ENCODE results near the gene FHL3. TPM values are rescaled to one million over a fixed set of nuclear protein-coding genes. Genes with fewer than 3 reads are reported as not detected.

The FHL3 gene, protein sequence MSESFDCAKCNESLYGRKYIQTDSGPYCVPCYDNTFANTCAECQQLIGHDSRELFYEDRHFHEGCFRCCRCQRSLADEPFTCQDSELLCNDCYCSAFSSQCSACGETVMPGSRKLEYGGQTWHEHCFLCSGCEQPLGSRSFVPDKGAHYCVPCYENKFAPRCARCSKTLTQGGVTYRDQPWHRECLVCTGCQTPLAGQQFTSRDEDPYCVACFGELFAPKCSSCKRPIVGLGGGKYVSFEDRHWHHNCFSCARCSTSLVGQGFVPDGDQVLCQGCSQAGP
- total RNA-seq: 13.6 TPM
- long read RNA-seq, partial matches to known transcripts: 0 of 6 reads
- long read RNA-seq, other reads (novel, unspliced or antisense): 3 of 6 reads

DNA sequence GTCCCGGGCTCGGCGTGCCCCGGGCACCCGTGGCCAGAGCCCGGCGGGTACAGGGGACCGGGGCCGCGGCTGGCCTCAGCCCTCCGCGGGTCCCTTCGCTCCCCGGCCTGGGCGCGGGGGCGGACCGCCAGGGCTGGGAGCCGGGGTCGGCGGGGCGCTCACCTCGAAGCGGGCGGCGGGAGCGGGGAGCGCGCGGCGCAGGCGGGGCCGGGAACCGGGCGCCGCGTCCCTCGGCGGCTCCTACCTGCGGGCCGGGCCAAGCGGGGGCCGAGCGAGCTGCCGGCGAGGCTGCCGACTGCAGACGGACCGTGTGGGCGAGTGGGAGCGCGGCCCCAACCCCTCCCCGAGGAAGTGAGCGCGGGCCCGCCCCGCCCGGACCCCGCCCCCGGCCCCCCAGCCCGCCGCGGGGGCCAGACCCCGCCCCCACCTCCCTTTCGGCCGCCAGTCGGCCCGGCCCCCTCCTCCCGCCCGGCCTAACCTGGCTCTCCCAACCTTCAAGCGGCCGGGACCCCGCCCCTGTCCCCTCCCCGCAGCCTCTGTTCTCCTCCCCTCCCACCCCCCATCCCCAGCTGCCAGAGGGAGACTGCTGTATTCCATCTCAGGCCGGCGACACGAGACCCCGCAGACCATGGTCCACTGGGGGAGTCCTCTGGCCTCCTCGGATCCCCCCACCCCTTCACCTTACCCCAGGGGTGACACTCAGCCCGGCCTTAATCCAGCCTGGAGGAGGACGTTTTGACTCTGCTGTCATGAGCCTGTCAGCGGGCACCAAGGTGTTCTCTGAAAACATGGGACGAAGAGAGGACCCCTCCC lies at the start of gene FHL3:
Gene FHL3 (minus strand): TSS at position 320 of the 813 bp plus-strand sequence. CDS start 6,102 bp downstream, outside the sequence.
- peak; percentile 89 for DNase-seq (ENCODE audit: low spot score)

DNA sequence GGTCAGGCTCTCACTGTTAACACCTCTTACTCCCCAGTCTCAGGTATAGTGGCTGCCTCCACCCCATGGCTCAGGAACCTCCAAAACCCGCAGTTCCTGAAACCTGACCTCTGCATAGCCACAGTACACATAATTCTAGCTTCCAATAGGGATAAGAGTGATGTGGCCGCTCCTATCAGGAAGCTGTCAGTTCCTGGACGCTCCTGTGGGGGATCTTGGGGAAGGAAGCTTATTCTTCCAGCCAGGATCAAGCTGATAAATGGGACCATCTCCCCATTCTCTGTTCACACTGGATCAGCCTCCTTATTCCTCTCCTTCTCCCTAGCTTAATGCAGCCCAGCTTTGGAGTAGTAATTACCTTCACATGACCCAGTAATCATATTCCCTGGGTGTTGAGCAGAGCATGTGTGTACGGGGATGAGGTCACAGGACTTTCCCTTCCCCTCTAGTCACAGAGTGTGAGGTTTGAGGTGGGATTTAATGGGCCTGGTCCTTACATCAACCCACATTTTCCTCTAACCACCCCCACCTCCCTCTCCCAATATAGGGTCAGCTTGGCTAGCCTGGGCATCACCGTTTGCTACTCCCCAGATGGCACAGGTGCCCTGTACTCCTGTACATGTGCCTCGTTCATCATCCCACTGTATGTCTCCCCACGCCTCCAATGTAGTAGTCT lies 48.2 kb upstream of the FHL3 start:
- no peak for DNase-seq (ENCODE audit: low spot score)

DNA sequence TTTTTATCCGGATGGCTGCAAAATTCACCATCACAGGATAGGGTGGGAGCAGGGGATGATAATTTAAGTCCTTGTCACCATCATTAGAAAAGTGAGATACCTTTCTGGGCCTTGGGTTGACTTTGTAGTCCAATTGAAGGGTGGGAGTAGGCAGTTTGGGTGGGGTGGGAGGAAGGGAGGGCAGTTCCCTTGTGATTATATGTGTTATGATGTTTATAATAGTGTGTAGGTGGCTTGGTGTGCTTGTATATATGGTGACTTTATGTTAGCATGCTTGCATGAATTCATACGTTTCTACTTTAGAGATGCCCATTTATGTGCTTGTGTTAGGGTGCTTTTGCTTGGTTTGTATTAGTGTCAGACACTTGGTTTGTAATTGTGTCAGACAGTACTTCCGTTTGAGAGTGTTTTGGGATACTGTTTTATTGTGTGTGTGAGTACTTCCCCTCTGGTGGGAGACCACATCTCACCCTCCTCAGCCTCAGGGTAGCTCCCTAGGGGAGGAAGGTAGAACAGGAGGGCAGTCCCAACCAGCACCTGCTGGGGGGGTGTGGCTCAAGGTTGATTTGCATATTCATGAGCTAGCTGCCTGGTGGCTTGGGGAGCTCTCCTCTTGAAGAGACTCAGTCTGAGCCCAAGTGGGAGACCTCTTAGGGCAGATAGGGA lies 47.6 kb upstream of the FHL3 start:
- DNase-seq (ENCODE audit: low spot score): no peak

DNA sequence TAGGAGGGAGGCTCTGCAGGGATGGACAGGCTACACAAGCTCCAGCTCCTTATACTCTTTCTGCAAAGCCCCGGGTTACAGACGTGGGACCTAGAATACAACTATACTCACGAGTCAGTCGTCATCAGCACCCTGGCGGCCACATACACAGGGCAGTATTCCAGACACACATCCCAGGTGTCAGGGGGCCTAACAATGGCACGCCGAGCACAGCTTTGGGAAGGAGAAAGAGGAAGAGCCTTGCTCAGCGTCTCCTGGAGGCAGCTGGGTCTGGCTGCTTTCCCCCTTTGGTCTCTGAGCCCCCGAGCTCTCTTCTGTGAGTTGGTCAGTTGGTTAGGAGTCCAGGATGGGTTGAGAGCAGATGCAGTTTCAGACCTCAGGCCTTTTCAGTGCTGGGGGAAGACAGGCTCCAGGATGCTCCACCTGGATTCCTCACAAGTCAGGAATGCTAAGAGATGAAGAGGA lies 45.8 kb upstream of the FHL3 start:
- DNase-seq (ENCODE audit: low spot score): no peak

DNA sequence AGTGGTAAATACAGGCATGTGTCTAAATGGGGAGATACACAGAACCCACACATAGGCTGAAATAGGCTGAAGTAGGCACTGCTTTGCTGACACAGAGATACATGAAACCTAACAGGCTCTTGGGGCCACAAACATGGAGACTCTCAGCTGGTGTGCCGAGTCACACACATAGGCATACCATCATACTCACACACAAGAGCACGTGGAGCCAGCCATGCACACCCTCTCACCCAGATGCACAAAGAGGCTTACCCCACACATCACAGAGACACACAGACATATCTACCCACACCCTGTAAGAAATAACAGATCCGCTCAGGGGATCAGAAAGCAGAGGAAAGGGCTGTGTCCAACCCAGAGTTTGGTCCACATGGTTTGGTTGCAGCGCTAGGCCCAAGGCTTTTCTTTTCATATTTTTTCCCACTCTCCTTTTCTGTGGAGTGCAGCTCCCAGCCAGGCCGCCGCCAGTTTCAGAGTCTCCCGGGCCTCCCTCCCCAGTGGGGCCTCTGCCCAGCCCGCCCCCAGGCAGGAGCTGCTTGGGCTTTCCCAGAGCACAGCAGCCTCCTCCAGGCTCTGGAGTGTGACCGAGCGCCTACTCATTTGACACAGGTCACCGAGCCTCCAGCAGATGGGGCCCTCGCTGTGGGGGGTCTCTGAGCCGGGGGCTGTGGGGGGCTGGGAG lies 45.2 kb upstream of the FHL3 start:
- no peak for DNase-seq (ENCODE audit: low spot score)

DNA sequence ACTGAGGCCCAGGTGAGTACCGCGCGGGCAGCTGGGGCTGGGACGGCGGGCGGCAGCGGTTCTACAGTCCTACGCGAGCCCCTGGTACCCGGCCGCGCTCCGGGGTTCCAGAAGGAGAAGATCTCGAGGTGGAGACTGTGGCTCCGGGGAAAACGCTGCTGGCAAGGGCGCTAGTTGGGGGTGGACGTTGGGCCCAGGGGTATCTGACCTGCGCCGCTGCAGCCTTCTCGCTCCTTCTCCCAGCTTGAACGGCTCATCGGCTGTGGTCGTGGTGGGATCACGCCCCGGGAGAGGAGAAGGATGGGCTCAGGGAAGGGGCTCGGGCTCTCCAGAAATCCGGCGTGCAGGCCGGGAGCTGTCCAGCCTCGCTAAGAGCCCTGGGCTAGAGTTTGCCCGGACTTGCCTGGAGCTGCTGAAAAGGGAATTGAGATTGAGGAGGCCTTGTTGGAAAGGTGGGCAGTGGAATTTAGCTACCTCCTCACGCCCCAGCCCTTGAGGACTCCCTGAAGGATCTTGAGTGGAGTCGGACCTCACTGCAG lies 42.4 kb upstream of the FHL3 start:
- DNase-seq (ENCODE audit: low spot score): no peak

DNA sequence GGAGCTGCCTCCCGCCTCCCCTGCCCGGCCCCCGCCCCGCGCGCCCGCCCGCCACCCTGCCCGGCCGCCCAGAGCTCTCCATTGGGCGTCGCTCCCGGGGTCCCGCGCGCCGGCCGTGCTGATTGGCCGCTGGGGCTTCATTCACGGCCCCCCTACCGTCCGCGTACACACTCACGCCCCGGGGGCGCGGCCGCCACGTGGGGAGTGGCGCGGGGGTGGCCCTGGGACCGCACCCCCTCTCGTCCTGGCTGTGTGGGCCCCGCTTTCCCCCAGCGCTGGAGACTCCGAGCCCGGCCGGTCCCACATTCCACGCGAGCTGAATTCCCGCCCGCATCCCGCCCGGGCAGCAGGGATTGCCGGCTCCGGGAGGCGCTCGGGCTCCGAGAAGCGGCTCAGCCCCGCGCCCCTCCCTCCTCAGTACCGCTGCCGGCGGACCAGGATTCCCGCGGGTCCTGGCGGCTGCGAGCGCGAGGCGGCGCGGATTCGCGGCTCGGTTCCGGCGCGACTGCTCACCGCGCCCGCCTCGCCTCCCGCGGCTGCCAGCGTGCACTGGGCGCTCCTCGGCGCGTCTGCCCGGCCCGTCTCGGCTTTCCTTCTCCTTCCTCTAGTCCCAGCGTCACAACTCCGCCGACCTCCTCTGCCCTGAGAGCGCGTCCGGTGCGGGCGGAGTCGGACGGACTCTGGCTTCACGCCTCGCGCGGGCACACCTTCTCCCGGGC lies 41.7 kb upstream of the FHL3 start:
- no peak for DNase-seq (ENCODE audit: low spot score)

DNA sequence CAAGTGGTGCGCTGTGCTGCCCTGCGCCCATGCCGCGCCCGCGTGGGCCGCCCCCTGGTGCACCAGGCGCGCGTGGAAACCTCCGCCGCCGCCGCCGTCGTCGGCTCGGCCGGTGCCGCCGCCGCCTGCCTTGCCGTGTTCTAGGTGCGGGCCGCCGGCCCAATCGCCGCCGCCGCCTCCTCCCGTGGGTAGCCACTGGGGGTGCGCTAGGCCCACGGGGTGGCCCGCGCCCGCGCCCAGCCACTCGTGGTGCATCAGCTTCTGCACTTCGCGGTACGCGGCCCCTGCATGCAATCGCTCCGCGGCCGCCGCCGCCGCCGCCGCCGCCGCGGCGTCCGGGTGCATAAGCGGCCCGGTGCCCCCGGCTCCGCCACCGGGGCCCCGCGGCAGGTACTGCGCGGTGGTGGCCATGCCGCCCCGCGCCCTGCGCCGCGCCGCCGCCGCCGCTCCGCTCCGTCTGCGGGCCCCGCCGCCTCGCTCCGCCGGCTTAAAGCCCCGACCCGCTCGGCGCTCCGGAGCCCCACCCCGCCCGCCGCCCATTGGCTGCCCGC lies 41.1 kb upstream of the FHL3 start, which contains the start of gene POU3F1:
Gene POU3F1 (minus strand): TSS at position 461 of the 551 bp plus-strand sequence. CDS start 50 bp downstream, at position 411.
- no peak for DNase-seq (ENCODE audit: low spot score)

DNA sequence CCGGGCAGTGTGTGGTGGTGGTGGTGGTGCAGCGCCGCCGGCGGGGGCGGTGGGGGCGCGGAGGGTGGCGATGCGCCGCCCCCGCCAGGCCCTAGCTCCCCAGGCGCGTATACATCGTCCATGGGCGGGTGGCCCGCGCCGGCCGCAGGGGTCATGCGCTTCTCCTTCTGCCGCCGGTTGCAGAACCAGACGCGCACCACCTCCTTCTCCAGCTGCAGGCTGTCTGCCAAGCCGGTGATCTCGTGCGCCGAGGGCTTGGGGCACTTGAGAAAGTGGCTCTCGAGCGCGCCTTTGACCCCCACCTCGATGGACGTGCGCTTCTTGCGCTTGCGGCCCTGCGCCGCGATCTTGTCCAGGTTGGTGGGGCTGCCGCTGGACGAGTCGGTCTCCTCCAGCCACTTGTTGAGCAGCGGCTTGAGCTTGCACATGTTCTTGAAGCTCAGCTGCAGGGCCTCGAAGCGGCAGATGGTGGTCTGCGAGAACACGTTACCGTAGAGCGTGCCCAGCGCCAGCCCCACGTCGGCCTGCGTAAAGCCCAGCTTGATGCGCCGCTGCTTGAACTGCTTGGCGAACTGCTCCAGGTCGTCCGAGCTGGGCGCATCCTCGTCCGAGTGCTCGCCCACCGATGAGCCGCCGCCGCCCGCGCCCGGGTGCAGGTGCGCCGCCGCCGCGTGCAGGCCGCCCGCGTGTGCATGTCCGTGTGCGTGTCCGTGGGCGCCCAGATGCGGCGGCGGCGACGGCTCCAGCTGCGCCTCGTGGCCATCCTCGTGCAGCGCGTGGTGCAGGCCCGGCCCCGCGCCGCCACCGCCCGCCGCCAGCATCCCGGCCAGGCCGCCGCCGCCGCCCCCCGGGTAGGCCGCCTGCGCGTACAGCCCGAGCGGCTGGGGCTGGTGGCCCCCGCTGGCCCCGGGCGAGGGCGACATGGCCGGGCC lies 40.4 kb upstream of the FHL3 start:
- no peak for DNase-seq (ENCODE audit: low spot score)

DNA sequence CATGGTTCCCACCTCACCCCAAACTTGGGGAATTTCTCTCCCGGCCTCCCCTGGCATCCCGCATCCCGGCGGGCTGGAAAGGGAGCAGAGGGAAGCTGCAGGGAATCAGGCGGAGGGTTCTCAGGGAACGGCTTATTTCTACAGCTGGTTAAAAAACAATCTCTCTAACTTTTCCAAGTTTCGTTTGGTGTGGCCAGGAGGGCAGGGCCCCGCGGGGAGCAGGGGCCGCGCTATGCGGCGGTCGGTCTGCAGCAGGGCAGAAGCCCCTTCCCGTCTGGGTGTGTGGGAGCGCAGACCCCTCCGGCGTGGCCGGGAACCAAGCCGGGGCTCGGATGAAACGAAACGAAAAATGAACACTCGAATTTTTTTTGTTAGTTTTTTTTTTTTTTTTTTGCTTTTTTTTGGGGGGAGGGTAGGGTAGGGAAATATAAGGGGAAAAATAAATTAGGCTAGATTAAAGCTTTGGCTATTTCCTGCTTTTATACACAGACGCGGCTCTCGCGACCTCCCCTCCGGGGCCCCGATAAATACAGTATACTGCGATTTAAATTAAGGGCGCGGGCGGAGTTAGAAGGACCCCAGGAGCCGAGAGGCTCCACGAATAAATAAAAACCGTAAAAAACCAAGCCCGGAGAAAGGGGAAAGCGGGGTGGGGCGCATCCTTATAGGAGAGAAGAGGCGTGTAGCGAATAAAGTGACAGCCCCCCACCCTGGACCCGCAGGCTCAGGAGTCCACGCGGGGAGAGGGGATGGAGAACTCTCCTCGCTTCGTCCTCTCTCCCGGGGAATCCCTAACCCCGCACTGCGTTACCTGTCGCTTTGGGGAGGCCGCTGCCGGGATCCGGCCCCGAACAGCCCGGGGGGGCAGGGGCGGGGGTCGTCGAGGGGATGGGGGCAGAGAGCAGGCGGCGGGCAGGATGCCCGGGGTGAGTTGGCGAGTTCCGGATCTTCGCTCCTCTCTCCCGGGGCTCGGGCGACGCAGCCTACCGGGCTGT lies 39.2 kb upstream of the FHL3 start:
- no peak for DNase-seq (ENCODE audit: low spot score)

DNA sequence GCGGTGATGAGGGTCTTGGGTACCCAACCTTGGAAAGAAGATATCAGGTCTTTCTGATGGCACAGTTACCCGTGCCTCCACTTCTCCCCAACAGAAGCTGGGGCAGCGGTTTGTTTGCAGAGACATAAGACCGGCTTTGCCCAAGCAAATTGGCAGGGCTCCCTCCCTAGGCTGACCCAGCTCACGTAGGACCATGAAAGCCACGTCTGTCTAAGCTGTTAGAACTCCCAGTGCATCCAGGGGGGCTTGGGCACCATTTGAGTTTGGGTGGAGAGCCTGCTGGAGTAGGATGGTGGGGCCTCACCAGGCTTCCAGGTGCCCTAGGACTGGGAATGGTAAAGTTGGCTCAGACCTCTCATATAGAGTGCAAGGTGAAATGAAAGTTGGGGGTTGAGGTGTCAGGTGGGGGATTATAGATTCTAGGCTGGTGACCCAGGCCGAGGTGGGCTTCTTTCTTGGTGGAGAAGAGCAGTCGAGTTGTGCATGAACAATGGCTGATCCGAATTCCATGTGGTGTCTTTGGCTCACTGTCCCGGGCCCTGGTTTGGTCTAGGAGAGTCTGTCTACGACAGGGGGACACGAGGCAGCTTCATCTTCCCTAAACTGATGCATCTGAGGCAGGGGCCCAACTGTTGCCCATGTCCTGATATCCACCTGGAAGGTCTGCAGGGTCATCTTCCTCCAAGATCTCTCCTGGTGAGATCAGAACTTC lies 37.9 kb upstream of the FHL3 start:
- no peak for DNase-seq (ENCODE audit: low spot score)

DNA sequence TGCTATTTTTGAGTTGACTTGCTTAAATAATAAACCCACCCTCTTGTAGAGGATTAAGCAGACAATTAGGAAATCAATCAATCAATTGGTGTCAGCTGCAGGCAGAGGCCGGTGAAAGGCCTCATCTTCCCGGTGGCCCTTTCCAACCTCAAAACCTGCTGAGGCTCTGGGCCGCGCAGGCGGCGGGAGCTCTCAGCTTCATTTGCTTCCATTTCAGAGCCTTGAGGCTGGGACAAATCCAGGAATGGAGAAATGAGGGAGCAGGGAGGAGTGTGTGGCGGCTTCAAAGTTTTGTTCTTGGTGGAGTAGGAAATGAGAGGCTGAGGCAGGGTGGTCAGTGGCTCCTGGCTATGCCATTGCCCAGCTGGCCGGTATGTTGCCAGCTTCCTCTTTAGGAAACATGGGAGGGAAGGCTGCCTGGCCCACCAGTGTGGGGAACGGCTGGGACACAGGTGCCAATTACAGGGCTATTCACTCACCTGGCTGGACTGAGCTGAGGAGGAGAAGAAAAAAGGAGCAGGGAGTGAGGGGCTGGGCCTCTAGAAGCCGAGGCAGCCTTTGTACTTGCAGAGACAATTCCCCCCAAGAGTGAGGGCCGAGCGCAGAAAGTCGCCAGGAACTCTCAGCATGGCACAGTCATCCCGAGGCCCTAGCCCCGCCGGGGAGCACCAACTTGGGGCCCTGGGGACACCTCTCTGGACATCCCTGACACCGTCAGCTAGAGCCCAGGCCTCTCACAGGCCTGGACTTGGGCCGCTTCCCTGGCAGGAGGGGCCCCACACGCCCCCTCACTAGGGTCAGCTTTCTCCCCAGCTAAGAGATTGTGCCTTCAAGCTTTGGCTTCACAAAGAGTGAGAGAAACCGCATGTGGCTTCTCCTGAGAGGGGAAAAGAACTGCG lies 36.9 kb upstream of the FHL3 start:
- no peak for DNase-seq (ENCODE audit: low spot score)

DNA sequence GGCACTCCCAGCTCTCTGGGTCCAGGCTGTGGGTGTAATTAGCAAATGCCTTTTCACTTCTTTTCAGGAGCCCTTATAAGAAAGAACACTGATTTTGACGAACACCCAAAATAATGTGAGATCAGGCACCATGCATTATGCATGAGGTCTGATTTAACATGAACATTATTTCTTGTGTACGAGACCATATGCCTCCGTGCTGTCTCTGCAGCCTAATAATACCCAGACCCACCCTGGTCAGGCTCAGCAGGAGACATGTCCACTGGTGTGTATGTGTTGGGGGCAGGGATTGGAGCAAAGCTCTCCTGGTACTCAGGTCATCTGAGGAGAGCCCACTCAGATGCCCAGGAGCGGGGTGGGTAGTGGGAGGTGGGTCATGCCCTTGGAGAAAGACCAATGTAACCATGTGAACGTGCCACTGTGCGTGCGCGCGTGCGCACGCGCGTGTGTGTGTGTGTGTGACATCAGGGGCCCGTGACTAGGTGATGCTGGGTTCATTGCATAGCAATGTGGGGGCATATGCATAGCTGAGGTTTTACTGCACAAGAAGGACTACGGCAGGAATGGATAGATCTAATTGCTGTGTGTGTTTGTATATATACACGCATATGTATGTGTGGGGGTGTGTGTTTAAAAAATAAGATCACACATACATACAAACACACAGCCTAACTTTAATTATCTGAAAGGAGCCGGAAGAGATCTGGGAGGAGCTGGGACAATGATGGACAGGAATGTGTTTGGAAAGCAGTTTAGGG lies 34.2 kb upstream of the FHL3 start:
- no peak for DNase-seq (ENCODE audit: low spot score)

DNA sequence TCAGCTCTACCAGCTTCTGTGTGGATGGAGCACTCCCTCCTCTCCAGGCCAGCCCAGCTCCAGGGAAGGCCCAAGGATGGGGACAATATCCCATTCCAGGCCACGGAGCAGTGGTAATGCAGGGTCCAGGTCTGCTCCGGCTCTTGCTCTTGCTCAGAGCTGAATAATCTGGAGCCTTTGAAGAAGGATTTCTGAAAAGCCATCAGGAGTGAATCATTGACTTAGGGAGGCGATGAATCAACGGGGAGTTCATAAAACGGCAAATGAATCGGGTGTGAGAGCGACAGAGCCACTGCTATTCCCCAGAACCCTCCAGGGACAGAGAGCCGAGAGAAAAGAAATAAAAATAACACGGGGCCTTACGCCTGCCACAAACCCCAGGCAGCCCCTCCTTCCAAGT lies 33.5 kb upstream of the FHL3 start:
- no peak for DNase-seq (ENCODE audit: low spot score)

Data from mesenteric fat pad (tissue), 1 donor.